ENCODE results near the gene FAM204A.

The FAM204A gene

GRCh38 chr10:118276204-118276603 lies 65.9 kb downstream of the FAM204A start:
- H3K4me1 ChIP-seq (ENCODE audit: control insufficient read depth, low read length), result no peaks in the 10 kb centered on the region
- no peaks in the 10 kb centered on the region for H3F3A ChIP-seq (ENCODE audit: control insufficient read depth, insufficient read depth)
- H3K4me2 ChIP-seq (ENCODE audit: low read length), result no peak overlapping the region
- H4K20me1 ChIP-seq (ENCODE audit: control insufficient read depth, insufficient read depth, low read depth, low read length), result no peaks in the 10 kb centered on the region
- TF ChIP-seq CTCF (IDR thresholded peaks at IDR 0.05; ENCODE audit: low read depth, low read length, poor library complexity, severe bottlenecking) (no peak), EZH2phosphoT487 (IDR thresholded peaks at IDR 0.05; ENCODE audit: borderline replicate concordance, low read length) (no peak)
- no peak overlapping the region for H3K4me3 ChIP-seq (ENCODE audit: low read length)
- H3K27me3 ChIP-seq (ENCODE audit: control insufficient read depth, low read length), result peaks cover 6% of the 10 kb centered on the region; the same call in 1 of the 2 replicates
- no peak overlapping the region for H3K27ac ChIP-seq (ENCODE audit: low read depth, low read length)
- no peaks in the 10 kb centered on the region for H3K9me3 ChIP-seq (ENCODE audit: control insufficient read depth, insufficient read depth, low read length)
- no peaks in the 10 kb centered on the region for H3K79me2 ChIP-seq (ENCODE audit: control insufficient read depth, low read length)
- H3K9me2 ChIP-seq (replicated peaks; ENCODE audit: control insufficient read depth, low read length), result no peaks in the 10 kb centered on the region
- no peaks in the 10 kb centered on the region for H3K36me3 ChIP-seq (ENCODE audit: control insufficient read depth, low read length)

GRCh38 chr10:118273662-118274061 lies 68.5 kb downstream of the FAM204A start:
- Histone ChIP-seq H3K36me3 (ENCODE audit: control insufficient read depth, low read length) (no peaks in the 10 kb centered on the region), H4K20me1 (ENCODE audit: control insufficient read depth, insufficient read depth, low read depth, low read length) (no peaks in the 10 kb centered on the region), H3K4me2 (ENCODE audit: low read length) (no peak overlapping the region), H3K79me2 (ENCODE audit: control insufficient read depth, low read length) (no peaks in the 10 kb centered on the region), H3K27ac (ENCODE audit: low read depth, low read length) (no peak overlapping the region), H3K4me1 (ENCODE audit: control insufficient read depth, low read length) (no peaks in the 10 kb centered on the region), H3F3A (ENCODE audit: control insufficient read depth, insufficient read depth) (no peaks in the 10 kb centered on the region), H3K9me3 (ENCODE audit: control insufficient read depth, insufficient read depth, low read length) (no peaks in the 10 kb centered on the region), H3K9me2 (replicated peaks; ENCODE audit: control insufficient read depth, low read length) (no peaks in the 10 kb centered on the region), H3K27me3 (ENCODE audit: control insufficient read depth, low read length) (peaks cover 6% of the 10 kb centered on the region; the same call in 1 of the 2 replicates), H3K4me3 (ENCODE audit: low read length) (no peak overlapping the region)
- TF ChIP-seq CTCF (IDR thresholded peaks at IDR 0.05; ENCODE audit: low read depth, low read length, poor library complexity, severe bottlenecking) (no peak), EZH2phosphoT487 (IDR thresholded peaks at IDR 0.05; ENCODE audit: borderline replicate concordance, low read length) (no peak)

GRCh38 chr10:118272767-118273166 lies 69.4 kb downstream of the FAM204A start:
- H3K79me2 ChIP-seq (ENCODE audit: control insufficient read depth, low read length), result no peaks in the 10 kb centered on the region
- H3K4me1 ChIP-seq (ENCODE audit: control insufficient read depth, low read length), result no peaks in the 10 kb centered on the region
- H3K9me3 ChIP-seq (ENCODE audit: control insufficient read depth, insufficient read depth, low read length), result no peaks in the 10 kb centered on the region
- H3K27ac ChIP-seq (ENCODE audit: low read depth, low read length), result no peak overlapping the region
- H3K36me3 ChIP-seq (ENCODE audit: control insufficient read depth, low read length), result no peaks in the 10 kb centered on the region
- TF ChIP-seq EZH2phosphoT487 (IDR thresholded peaks at IDR 0.05; ENCODE audit: borderline replicate concordance, low read length) (no peak), CTCF (IDR thresholded peaks at IDR 0.05; ENCODE audit: low read depth, low read length, poor library complexity, severe bottlenecking) (no peak)
- H3K4me3 ChIP-seq (ENCODE audit: low read length), result no peak overlapping the region
- H4K20me1 ChIP-seq (ENCODE audit: control insufficient read depth, insufficient read depth, low read depth, low read length), result no peaks in the 10 kb centered on the region
- H3K27me3 ChIP-seq (ENCODE audit: control insufficient read depth, low read length), result peaks cover 6% of the 10 kb centered on the region; the same call in 1 of the 2 replicates
- no peak overlapping the region for H3K4me2 ChIP-seq (ENCODE audit: low read length)
- no peaks in the 10 kb centered on the region for H3F3A ChIP-seq (ENCODE audit: control insufficient read depth, insufficient read depth)
- no peaks in the 10 kb centered on the region for H3K9me2 ChIP-seq (replicated peaks; ENCODE audit: control insufficient read depth, low read length)
